ENCODE data around the gene MYMK.

DNA sequence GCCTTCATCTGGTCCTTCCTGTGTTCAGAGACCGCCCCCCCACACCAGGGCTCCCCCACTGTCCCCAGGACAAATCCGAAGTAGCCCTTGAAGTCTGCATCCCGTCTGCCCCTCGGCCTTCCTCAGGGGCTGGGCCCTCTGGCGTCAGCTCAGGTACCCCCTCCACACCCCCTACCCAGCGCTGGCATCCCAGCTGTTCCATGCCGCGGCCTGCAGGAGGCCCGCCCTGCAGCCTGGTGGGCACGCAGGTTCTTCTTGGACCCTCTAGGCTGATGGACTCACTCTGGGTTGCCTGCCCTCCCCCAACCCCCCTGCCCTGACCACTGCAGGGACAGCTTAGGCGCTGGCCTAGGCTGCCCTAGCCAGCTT, 52.5 kb downstream of the MYMK start:
- no peak for TF ChIP-seq POLR2AphosphoS5 (IDR thresholded peaks at IDR 0.05; ENCODE audit: insufficient read depth in 1 of 2, low read depth in 1 of 2)
- TF ChIP-seq, protein P1, sequence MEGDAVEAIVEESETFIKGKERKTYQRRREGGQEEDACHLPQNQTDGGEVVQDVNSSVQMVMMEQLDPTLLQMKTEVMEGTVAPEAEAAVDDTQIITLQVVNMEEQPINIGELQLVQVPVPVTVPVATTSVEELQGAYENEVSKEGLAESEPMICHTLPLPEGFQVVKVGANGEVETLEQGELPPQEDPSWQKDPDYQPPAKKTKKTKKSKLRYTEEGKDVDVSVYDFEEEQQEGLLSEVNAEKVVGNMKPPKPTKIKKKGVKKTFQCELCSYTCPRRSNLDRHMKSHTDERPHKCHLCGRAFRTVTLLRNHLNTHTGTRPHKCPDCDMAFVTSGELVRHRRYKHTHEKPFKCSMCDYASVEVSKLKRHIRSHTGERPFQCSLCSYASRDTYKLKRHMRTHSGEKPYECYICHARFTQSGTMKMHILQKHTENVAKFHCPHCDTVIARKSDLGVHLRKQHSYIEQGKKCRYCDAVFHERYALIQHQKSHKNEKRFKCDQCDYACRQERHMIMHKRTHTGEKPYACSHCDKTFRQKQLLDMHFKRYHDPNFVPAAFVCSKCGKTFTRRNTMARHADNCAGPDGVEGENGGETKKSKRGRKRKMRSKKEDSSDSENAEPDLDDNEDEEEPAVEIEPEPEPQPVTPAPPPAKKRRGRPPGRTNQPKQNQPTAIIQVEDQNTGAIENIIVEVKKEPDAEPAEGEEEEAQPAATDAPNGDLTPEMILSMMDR (IDR thresholded peaks at IDR 0.05): no peak
